OCI-LY3 (cell line): ENCODE measurements around the gene ZNF691.

Experiments used
- H2AFZ ChIP-seq: fragments of 200-600, 300-600 bp; shearing (Covaris generic); 2 replicates; pipeline ENCODE4 v1.6.0; 2014; ENCODE audit warnings: antibody characterized with exemption, low read depth, low read length
- H3K27ac ChIP-seq: fragments of 200-600, 300-600 bp; sonication (generic); 2 replicates; pipeline ENCODE4 v1.5.1; 2014; ENCODE audit warnings: mild to moderate bottlenecking, low read length, moderate library complexity, mixed read lengths
- H3K27me3 ChIP-seq: fragments of 200-600, 300-600 bp; sonication (generic); 2 replicates; pipeline ENCODE4 v1.6.1; 2014; ENCODE audit warnings: low read depth, low read length, mixed read lengths
- H3K36me3 ChIP-seq: fragments of 200-600, 300-600 bp; sonication (generic); replicated peaks from 2 replicates; pipeline ENCODE3; 2014; ENCODE audit warnings: low read depth, low read length, mixed read lengths
- H3K4me1 ChIP-seq: fragments of 300-600, 200-600 bp; sonication (generic); 2 replicates; pipeline ENCODE4 v1.6.1; 2014; ENCODE audit warnings: low read length, mixed read lengths
- H3K4me2 ChIP-seq: fragments of 200-600, 300-600 bp; sonication (generic); 2 replicates; pipeline ENCODE4 v1.6.1; 2014; ENCODE audit warnings: low read length, mixed read lengths
- H3K4me3 ChIP-seq: fragments of 300-600, 200-600 bp; sonication (generic); 2 replicates; pipeline ENCODE4 v1.5.1; 2014; ENCODE audit warnings: antibody characterized with exemption, mild to moderate bottlenecking, low read length, moderate library complexity
- H3K79me2 ChIP-seq: fragments of 300-600, 200-600 bp; shearing (Covaris generic); 2 replicates; pipeline ENCODE4 v1.6.1; 2014; ENCODE audit warnings: mild to moderate bottlenecking, low read length, mixed read lengths
- H3K9ac ChIP-seq: fragments of 300-600, 200-600 bp; shearing (Covaris generic); 2 replicates; pipeline ENCODE4 v1.6.0; 2014; ENCODE audit warnings: mild to moderate bottlenecking, low read length, moderate library complexity
- H3K9me3 ChIP-seq: fragments of 200-600, 300-600 bp; shearing (Covaris generic); 2 replicates; pipeline ENCODE4 v1.6.1; 2014; ENCODE audit warnings: low read length, mixed read lengths; ENCODE audit not compliant: insufficient read depth
- H4K20me1 ChIP-seq: fragments of 200-600, 300-600 bp; sonication (generic); 2 replicates; pipeline ENCODE4 v1.6.1; 2016; ENCODE audit warnings: low read length, mixed read lengths; ENCODE audit not compliant: insufficient read depth
- CTCF ChIP-seq: fragments of 200-600, 300-600 bp; sonication (generic); IDR thresholded peaks from 2 replicates; pipeline ENCODE4 v1.5.1; 2014; ENCODE audit warnings: antibody characterized with exemption, low read length, low read depth
- EZH2phosphoT487 ChIP-seq: fragments of 200-600 bp; shearing (Covaris generic); IDR thresholded peaks from 2 replicates; pipeline ENCODE4 v1.6.1; 2018; ENCODE audit warnings: antibody characterized with exemption, mixed run types, low read depth

Gene ZNF691

DNA sequence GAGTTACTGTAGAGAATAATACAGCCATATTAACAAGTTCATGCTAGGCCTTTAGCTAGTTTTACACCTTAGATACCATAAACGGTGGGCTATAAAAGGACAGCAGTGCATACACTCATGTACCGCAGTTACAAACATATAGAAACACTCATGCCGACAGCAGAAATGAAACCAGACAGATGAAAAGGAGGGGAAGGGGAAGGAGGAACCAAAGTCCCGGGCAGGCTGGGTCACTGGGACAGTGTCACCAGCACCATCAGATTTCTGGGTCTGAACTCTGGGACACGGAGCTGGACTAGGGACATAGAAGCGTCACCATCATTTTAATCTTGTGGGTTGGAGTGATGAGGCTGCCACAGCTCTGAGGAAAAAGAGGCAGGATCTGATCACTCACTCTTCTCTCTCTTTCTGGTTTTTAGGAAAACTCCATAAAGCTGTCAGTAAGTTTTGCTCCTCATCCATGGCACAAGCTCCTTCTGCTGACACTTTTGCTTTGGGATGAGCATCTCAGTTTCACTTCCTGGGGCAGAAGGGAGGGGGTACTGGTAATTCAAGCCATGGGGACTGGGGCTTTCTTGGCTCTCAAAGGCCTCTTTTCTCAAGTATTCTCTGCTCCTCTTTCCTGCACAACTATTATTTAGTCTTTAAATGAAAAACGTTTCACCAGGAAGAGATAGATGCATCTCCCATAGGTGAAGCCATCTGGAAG lies 7.8 kb upstream of the ZNF691 start:
- peak overlapping the region; percentile 51; the same call in 1 of the 2 replicates for H3K9ac ChIP-seq
- H4K20me1 ChIP-seq = no peaks in the 10 kb centered on the region
- no peaks in the 10 kb centered on the region for H3K9me3 ChIP-seq
- no peaks in the 10 kb centered on the region for H3K79me2 ChIP-seq
- TF ChIP-seq EZH2phosphoT487 (no peak), CTCF (no peak)
- H3K36me3 ChIP-seq = no peaks in the 10 kb centered on the region
- peak overlapping the region; percentile 47; the same call in 1 of the 2 replicates for H2AFZ ChIP-seq
- H3K27me3 ChIP-seq = no peaks in the 10 kb centered on the region
- H3K27ac ChIP-seq = peak overlapping the region; percentile 35; the same call in 1 of the 2 replicates
- peak overlapping the region; percentile 49 for H3K4me3 ChIP-seq
- H3K4me1 ChIP-seq = peaks cover 24% of the 10 kb centered on the region
- peak overlapping the region; percentile 76 for H3K4me2 ChIP-seq

DNA sequence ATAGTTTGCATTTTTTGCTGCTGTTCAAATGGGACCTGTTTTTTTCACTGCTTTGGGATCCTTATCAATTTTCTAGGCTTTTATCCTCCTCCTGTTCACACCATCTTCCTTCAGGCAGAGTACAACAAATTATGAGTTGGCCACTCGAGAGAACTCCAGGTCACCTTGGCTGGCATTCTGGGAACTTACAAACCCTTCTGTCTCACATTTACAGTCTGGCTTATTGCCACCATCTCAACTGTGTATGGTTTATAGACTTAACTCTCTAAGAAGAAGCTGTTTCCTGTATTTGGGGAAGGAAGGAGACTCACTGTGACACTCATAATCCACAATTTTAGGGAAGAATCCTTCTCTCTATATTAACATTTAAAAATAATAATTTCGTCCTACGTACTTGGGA lies 5.4 kb upstream of the ZNF691 start:
- H3K4me1 ChIP-seq = peaks cover 17% of the 10 kb centered on the region
- TF ChIP-seq EZH2phosphoT487 (no peak), CTCF (no peak)

GRCh38 chr1:42841440-42842147 lies 4.8 kb upstream of the ZNF691 start:
- Histone ChIP-seq H3K4me2 (no peak overlapping the region), H3K79me2 (peaks cover under 1% of the 10 kb centered on the region; the same call in 1 of the 2 replicates), H3K4me3 (no peak overlapping the region), H3K9ac (no peak overlapping the region), H4K20me1 (no peaks in the 10 kb centered on the region), H2AFZ (no peak overlapping the region), H3K36me3 (no peaks in the 10 kb centered on the region), H3K4me1 (peaks cover 17% of the 10 kb centered on the region), H3K27me3 (no peaks in the 10 kb centered on the region), H3K9me3 (no peaks in the 10 kb centered on the region), H3K27ac (no peak overlapping the region)
- TF ChIP-seq CTCF (no peak), EZH2phosphoT487 (no peak)

More for the DNA sequence above, 5.4 kb upstream of the ZNF691 start:
- no peaks in the 10 kb centered on the region for H4K20me1 ChIP-seq
- H3K4me2 ChIP-seq = no peak overlapping the region
- H3K36me3 ChIP-seq = no peaks in the 10 kb centered on the region
- no peaks in the 10 kb centered on the region for H3K79me2 ChIP-seq
- no peaks in the 10 kb centered on the region for H3K27me3 ChIP-seq
- no peak overlapping the region for H2AFZ ChIP-seq
- H3K27ac ChIP-seq = no peak overlapping the region
- no peak overlapping the region for H3K4me3 ChIP-seq
- H3K9me3 ChIP-seq = no peaks in the 10 kb centered on the region
- H3K9ac ChIP-seq = no peak overlapping the region

GRCh38 chr1:42844592-42845140 lies 1.7 kb upstream of the ZNF691 start:
- TF ChIP-seq EZH2phosphoT487 (no peak), CTCF (no peak)
- Histone ChIP-seq H3K9me3 (no peaks in the 10 kb centered on the region), H3K27me3 (no peaks in the 10 kb centered on the region), H3K4me3 (no peak overlapping the region), H3K9ac (no peak overlapping the region), H4K20me1 (no peaks in the 10 kb centered on the region), H3K79me2 (peaks cover 21% of the 10 kb centered on the region), H3K36me3 (peaks cover 5% of the 10 kb centered on the region), H2AFZ (no peak overlapping the region), H3K4me1 (peaks cover 13% of the 10 kb centered on the region), H3K27ac (no peak overlapping the region), H3K4me2 (no peak overlapping the region)
